Retinal pigment epithelial cell (primary cell): ENCODE data around the gene IRF2.

Source experiments
- DNase-seq: peaks from one replicate; pipeline ENCODE4 v3.0.0-alpha.2; 2010; ENCODE audit warnings: low read depth
- H3K4me3 ChIP-seq: 2 replicates; pipeline ENCODE4 v1.5.1; 2011; ENCODE audit warnings: mild to moderate bottlenecking, low read length, control low read depth, moderate library complexity
- TF ChIP-seq, protein P1 (sequence below): conservative IDR thresholded peaks from 2 replicates; pipeline ENCODE4 v1.5.1; 2011; ENCODE audit warnings: low read depth, low read length, control low read depth, inconsistent platforms

IRF2 gene

DNA sequence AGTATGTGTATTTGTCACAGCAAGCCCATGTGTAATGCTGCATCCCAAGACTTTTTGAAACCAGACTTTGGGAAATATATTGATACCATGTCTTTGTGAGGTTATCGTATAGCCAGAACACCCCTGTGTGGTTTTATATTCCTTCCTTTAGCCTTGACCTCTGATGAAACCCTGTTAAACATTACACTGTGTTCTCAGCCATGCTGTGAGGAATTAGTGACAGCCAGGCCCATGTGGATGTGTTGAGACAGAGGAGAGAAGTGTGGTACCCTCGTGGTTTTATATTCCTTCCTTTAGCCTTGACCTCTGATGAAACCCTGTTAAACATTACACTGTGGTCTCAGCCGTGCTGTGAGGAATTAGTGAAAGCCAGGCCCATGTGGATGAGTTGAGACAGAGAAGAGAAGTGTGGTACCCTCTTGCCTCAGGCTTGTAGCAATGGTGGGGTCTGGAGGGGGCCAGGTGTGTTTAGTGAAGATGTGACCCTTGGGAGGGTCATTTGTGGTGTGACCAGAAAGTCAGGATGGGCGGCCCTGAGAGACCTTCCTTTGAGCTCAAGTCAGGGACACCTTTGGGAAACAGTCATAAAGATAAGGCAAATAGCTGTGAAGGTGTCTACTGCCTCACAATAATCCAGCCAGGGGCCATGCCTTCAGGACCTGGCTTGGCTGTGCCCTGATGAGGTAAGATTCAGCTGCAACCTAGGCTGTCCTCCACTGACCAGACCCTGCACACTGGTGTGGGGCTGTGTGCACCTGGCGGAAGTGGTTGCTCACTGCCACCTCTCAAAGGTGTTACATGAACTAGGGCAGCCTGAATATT, 110.0 kb downstream of the IRF2 start:
- no peak for DNase-seq
- TF ChIP-seq, protein P1, sequence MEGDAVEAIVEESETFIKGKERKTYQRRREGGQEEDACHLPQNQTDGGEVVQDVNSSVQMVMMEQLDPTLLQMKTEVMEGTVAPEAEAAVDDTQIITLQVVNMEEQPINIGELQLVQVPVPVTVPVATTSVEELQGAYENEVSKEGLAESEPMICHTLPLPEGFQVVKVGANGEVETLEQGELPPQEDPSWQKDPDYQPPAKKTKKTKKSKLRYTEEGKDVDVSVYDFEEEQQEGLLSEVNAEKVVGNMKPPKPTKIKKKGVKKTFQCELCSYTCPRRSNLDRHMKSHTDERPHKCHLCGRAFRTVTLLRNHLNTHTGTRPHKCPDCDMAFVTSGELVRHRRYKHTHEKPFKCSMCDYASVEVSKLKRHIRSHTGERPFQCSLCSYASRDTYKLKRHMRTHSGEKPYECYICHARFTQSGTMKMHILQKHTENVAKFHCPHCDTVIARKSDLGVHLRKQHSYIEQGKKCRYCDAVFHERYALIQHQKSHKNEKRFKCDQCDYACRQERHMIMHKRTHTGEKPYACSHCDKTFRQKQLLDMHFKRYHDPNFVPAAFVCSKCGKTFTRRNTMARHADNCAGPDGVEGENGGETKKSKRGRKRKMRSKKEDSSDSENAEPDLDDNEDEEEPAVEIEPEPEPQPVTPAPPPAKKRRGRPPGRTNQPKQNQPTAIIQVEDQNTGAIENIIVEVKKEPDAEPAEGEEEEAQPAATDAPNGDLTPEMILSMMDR = no peak
- no peak overlapping the region for H3K4me3 ChIP-seq

DNA sequence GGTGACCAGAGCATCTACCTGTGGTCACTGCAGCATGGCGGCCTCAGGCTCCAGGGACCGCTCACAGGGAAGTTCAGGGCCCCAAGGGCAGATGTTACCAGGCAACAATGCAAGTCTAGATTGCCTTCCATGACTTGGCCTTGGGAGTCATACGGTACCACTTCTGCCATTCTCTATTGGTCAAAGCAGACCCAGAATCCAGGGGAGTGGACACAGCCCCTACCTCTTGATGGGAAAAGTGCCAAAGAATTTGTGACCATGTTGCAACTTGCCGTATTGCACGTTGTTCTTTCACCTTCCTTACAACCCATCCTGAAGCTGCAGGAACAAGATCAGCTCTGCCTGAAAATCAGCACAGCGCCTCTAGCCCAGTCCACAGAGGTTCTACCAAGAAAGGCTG, 111.1 kb downstream of the IRF2 start:
- H3K4me3 ChIP-seq = no peak overlapping the region
- TF ChIP-seq, protein P1 = no peak
- no peak for DNase-seq

DNA sequence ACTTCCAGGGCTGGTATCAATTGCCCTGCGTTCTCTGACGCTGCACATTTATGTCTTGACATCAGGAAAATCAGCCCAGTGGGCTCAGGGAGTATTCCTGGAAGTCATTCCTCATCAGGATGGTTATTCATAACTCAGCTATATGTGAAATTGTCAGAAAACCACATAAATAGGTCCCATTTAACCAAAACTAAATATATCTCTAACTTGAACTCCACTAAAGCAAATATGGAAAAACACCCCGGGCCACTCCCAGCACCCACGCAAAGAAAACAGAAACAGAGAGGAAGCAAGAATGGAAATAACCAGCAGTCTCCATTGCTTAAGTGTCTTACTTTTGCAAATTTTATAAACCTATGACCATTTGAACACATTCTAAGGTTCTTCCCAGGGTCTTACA, 112.0 kb downstream of the IRF2 start:
- H3K4me3 ChIP-seq = no peak overlapping the region
- no peak for DNase-seq

DNA sequence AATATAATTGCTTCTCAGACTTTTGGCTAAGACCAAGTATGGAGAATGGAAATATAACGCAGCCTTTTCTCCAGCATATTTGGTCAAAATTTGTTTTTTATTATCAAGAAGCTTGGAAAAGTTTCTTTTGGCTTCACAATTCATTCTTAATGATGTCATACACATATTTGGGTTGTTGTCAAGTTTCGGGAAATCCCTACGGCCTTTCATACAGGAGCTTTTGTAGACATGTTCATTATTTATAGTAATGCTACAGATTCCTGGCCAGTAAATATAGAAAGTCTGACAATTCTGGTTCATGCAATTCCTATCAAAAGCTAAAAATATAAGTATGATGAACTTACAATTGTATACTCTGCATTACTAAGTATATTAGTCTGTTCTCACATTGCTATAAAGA, 112.9 kb downstream of the IRF2 start:
- H3K4me3 ChIP-seq = no peak overlapping the region
- DNase-seq = no peak
- TF ChIP-seq, protein P1 = no peak

More for the DNA sequence above, 112.0 kb downstream of the IRF2 start:
- TF ChIP-seq, protein P1 = no peak

DNA sequence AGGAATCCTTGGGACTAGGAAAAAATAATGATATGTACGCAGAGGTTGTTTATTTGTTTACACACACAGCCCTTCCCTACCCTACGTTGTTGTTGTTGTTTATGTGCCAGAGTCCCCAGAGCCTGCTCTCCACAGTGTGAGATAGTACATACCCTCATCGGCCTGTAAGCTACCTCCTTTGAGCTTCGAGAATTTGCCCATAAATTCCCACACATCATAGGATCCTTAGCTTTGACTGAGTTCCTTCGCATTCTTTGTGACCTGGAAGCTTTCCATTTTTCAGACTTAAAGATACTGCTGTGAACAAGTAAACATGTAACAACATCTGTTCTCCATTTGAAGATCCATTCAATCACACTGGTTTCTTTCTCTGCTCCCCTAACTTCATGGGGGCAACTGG, 114.5 kb downstream of the IRF2 start:
- H3K4me3 ChIP-seq = no peak overlapping the region

DNA sequence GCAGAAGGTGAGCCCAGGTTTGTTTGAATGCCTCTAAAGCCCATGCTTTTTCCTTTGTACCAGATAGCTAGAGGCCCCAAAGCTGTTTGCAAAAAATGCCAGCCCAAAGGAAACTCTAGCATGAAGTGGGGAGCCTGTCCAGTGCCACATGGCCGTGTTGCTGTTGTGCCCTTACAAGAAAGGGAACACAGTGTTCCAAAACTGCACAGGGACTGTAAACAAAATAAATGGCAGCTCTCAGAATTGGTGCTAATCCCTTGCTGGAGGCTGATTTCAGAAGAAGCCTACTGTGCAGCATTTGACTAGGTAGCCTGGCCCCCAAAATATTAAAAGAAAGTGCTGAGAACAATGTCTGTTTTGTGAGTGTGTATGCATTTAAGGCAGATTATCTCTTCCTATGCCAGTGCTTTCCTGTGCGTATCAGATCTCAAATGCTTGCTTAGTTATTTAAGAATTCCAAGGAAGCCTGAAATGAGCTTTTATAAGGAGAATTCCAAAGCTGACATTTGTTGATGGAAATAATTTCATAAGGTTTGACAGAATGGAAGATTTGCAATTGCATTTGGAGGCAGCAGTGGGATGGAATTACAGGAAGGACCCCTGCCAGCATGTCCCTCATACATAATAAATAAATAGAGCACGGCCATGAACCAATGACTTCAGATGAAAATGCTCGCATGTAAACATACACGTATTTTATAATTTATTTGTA, 115.7 kb downstream of the IRF2 start:
- DNase-seq = no peak
- TF ChIP-seq, protein P1 = no peak
- H3K4me3 ChIP-seq = no peak overlapping the region

More for the DNA sequence above, 114.5 kb downstream of the IRF2 start:
- no peak for DNase-seq
- TF ChIP-seq, protein P1 = no peak

DNA sequence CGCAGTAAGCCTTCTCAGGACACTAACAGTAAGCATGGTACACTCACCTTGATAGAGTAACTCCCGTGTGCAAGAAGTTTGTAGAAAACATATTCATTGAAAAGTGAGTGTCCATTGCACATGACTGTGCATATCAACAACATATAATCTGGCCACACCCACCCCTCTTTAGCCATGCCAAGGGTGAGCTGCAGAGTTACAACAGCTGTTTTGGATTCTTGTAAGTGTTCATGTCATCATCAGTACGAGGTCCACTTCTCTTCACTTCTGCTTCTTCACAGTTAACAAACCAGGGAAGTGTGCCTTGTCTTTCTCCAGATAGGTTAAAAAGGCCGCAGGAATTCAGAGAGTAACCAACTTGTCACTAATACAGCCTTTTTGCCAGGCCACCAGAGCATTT, 116.6 kb downstream of the IRF2 start:
- no peak overlapping the region for H3K4me3 ChIP-seq
- TF ChIP-seq, protein P1 = no peak
- DNase-seq = no peak
